Stimulated activated CD8-positive, alpha-beta memory T cell treated with anti-CD3 and anti-CD28 coated beads, Interleukin-12 subunit alpha, Interleukin-12 subunit beta, amount 100 ng/mL, for 4 hours (primary cell): ENCODE measurements around the gene PLCL2.
"Not testable (repeated sequence)": the region's sequence is repeated elsewhere in the genome, so short reads cannot be mapped to it uniquely, and the experiment has no call there.

Experiments
- DNase-seq: peaks from one replicate; pipeline ENCODE4 v3.0.0-alpha.2; 2020; ENCODE audit warnings: low read depth

Gene PLCL2

GRCh38 chr3:17119201-17120072 is 234.7 kb downstream of the PLCL2 start:
- no peak for DNase-seq

- DNase-seq: no peak
Observed at GRCh38 chr3:17120115-17120514, 235.4 kb downstream of the PLCL2 start.

DNA sequence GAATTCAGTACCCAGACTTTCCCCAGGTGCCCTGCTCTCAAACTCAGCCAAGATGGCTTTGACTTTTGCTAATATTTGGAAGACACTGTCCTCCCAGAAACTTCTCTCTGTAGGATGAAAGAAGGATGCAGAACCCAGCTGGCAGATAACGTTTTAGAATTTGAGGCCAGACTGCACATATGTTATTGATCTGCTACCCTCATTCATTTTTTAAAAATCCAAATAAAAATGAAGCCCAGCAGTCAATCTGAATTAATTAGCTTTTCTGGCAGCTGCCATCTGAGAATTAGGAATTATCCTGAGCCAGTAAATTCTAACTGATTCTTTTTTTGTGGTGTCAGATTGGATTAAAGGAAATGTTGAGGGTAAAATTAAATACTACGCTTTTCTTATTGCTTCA is 236.6 kb downstream of the PLCL2 start:
- no peak for DNase-seq

- DNase-seq: no peak
Observed at GRCh38 chr3:17122758-17123157, 238.0 kb downstream of the PLCL2 start.

- DNase-seq: no peak
Observed at GRCh38 chr3:17125738-17126442, 241.1 kb downstream of the PLCL2 start.

- DNase-seq: not testable (repeated sequence)
Observed at GRCh38 chr3:17128671-17129070, 243.9 kb downstream of the PLCL2 start.

GRCh38 chr3:17129556-17129955 is 244.8 kb downstream of the PLCL2 start:
- no peak for DNase-seq

DNA sequence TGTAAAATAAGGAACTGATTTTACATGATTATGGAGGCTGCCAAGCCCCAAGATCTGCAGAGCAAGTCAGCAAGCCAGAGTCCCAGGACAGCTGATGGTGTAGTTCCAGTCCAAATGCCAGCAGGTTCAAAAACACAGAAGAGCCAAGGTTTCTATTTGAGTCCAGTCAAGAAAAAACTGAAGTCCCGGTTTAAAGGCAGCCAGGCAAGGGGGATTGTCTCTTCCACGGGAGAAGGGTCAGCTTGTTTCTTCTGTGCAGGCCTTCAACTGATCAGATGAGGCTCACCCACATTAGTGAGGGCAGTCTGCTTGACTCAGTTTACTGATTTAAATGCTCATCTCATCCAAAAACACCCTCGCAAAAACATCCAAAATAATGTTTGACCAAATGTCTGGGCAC is 246.2 kb downstream of the PLCL2 start:
- no peak for DNase-seq

DNA sequence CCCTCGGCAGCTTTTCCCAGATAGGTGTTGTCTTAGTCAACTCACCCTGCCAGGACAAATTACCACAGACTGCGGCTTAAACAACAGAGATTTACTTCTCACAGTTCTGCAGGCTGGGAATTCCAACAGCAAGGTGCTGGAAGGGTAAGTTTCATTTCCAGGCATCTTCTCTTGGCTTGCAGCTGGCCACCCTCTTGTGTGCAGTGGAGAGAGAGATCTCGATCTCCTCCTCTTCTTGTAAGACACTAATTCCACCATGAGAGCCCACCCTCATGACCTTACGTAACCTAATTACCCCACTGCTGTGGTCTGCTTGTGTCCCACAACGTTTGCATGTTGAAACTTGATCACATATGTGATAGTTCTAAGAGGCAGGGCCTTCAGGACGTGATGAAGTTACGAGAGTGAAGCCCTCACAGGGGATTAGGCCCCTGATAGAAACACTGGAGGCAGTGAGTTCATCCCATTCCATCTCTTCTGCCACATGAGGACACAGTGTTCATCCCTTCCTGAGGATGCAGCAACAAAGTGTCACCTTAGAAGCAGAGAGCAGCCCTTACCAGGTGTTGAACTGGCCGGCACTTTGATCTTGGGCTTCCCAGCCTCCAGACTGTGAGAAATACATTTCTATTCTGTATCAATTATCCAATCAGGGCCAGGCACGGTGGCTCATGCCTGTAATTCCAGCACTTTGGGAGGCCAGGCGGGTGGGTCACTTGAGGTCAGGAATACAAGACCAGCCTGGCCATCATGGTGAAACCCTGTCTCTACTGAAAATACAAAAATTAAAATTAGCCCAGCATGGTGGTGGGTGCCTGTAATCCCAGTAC is 247.7 kb downstream of the PLCL2 start:
- DNase-seq: no peak

DNA sequence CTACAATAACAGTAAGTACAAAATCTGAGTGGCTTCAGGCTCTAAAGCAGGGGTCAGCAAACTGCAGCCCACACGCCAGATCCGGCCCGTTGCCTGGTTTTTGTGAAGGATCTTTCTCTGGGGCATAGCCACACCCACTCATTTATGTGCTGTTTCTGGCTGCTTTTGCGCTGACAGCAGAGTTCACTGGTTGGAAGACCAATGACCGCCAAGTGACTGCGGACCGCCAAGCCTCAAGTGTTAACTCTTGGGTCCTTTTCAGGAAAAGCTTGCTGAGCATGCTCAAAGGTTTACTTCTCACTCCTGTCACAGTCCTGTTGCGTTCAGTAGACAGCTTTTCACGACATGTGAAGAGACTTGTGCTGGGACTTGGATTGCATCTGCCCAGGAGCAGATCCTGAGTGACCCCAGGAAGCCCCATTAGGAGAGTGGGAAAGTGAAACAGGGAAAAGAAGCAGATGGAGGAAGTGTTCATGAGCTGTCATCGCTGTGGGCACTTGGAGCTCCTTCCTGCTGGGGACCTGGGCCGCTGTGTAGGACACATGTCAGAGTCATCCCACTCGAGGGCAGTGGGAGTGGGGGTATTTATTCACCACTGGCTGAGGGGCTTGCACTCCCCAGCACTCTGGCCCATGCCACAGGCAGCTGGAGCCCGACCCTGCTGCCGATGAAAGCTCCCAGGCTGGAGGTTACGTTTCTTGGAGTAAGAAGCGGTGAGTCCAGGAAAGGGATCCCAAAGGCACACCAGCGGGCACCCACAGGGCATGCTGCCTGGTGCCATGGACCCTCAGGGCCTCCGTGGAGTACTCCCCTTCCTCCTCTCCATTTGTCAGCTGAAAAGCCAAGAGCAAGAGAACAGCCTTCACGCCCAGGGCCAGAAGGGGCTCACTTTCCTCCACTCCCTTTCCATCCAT is 249.1 kb downstream of the PLCL2 start:
- no peak for DNase-seq

DNA sequence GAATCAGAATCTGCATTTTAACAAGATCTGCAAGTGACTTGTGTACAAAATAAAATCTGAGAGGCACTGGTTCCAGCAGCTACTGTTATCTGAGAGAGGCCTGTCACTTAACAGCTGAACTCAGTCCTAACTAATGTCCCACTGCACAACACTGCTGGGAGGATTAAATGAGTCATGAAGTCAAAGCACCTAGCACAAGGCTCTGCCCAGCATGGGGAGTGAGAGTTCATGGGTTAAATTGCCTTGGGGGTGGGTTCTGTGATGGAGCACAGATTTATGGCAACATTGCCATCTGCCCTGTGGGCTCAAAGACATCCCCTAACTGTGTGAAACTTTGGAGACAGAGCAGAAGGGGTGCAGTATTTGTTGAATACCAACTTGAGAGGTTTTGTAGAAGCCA is 250.9 kb downstream of the PLCL2 start:
- no peak for DNase-seq

DNA sequence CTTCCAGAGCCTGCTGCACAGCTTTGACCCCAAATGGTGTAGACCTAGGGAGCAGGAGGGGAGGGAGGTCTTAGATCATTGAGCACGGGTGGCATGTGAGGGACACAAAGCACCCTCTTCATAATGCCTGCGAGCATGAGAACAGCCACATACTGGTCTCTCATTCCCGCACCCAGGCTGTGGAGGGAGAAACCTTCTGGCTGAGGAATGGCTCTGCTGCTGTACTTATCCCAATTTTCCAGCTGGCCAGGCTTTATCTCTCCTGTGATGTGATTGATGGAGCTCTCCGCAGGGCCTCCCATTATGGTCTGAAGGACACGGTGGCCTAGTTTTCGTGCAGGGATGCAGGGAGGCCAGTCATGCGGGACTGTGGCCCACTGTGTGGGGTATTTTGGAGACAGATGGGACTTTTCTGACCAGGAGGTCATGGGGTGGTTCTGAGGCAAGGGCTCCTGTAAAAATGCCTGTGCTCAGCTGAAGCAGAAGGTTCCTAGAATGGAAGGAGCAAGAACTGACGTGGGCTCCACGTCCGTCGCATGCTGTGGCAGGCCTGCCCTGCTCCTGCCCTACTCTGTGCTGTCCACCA is 251.5 kb downstream of the PLCL2 start:
- no peak for DNase-seq

- no peak for DNase-seq
Observed at GRCh38 chr3:17137321-17137826, 252.6 kb downstream of the PLCL2 start.

GRCh38 chr3:17138246-17139039 is 253.7 kb downstream of the PLCL2 start:
- DNase-seq: no peak
